ENCODE measurements around the gene LMF1. TPM values are rescaled to one million over a fixed set of nuclear protein-coding genes. Genes with fewer than 3 reads are reported as not detected.

The LMF1 gene
- polyA plus RNA-seq, 1 donor (not counting 4 experiments of a cell fraction or from before 2014, with no cell fraction given), result 3.1 TPM

DNA sequence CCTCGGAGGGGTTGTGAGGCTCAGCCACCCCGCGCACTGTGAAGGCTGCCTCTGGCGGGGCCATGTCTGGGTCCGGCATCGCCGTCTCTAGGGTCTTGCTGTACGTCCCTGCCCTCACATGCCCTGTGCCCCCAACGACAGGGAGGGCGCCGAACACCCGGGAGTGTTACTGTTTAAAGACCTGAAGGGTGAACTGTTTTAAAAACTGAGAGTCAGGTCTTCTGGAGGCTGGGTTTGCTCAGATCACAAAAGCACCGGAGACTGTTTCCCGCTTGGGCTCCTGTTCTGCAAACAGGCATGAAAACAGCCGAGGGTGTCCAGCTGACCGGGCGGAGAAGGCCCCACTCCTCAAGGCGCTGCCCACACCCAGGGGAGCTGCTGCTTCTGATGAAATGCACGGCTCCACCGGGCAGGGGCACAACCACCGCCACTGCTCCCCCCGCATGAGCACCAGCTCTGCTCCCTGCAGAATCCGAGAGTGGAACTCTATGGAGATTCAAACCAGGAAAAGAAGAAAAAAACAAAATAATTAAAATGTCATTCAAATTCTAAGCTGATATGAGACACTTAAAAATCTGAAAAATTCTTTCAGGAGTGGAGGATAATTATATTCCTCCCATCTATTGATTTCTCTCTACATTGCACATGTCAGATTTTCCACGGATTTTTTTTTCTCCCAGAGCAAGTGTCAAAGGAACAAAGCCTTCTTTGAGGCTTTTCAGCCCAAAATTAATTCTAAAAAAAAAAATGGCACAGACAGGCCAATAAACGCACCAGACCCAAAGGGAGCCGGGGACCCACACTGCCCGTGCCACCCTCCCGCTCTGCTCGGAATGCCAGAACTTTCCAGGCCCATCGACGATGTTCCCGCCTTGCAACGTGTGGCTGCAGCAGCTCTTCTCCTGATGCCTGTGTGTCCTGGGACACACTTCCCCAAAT, 74.3 kb downstream of the LMF1 start:
- no peak overlapping the region for H3K27ac ChIP-seq (ENCODE audit: control insufficient read depth, insufficient read depth, low read length)
- no peak overlapping the region for H2AFZ ChIP-seq (ENCODE audit: control insufficient read depth, low read length)
- H3K9me3 ChIP-seq (ENCODE audit: control insufficient read depth, low read depth, low read length), result no peaks in the 10 kb centered on the region
- DNase-seq (ENCODE audit: low read depth, low spot score), result no peak
- H3K79me2 ChIP-seq (ENCODE audit: control insufficient read depth, insufficient read depth, low read length), result no peaks in the 10 kb centered on the region
- no peaks in the 10 kb centered on the region for H3K27me3 ChIP-seq (ENCODE audit: control insufficient read depth, extremely low read depth, insufficient read depth, low read length)
- no peaks in the 10 kb centered on the region for H3K9me1 ChIP-seq (ENCODE audit: control insufficient read depth, extremely low read depth, insufficient read depth, low read length)
- no peak overlapping the region for H3K4me2 ChIP-seq (ENCODE audit: control insufficient read depth, extremely low read depth, insufficient read depth, low read depth, low read length)
- dilution Hi-C loops (cut with MboI; ENCODE audit: extremely low pct_ligation_motif_present, low sequenced_read_pairs), result no loop called here
- H4K20me1 ChIP-seq (ENCODE audit: control insufficient read depth, extremely low read depth, insufficient read depth, low read length), result no peaks in the 10 kb centered on the region
- no peak overlapping the region for H3K4me3 ChIP-seq (ENCODE audit: control insufficient read depth in 2 of 3, extremely low read depth in 1 of 3, insufficient read depth in 2 of 3, low read depth in 1 of 3, low read length in 3 of 3)
- no peak overlapping the region for H3K9ac ChIP-seq (ENCODE audit: control insufficient read depth, extremely low read depth, insufficient read depth, low read length)
- TF ChIP-seq CTCF (optimal IDR thresholded peaks at IDR 0.05 in 1 of 3, IDR thresholded peaks at IDR 0.05 in 1 of 3, conservative IDR thresholded peaks at IDR 0.05 in 1 of 3; ENCODE audit: extremely low read depth in 1 of 3, insufficient read depth in 2 of 3, low read length in 3 of 3) (no peak), EZH2 (IDR thresholded peaks at IDR 0.05; ENCODE audit: low read length) (no peak)
- no peak for FAIRE-seq
- no peaks in the 10 kb centered on the region for H3K4me1 ChIP-seq (ENCODE audit: control insufficient read depth, extremely low read depth, insufficient read depth, low read length)
- no peaks in the 10 kb centered on the region for H3K36me3 ChIP-seq (ENCODE audit: control insufficient read depth in 2 of 2, extremely low read depth in 1 of 2, insufficient read depth in 2 of 2, low read length in 2 of 2)

GRCh38 chr16:895371-895770, 75.4 kb downstream of the LMF1 start:
- no peak overlapping the region for H3K9ac ChIP-seq (ENCODE audit: control insufficient read depth, extremely low read depth, insufficient read depth, low read length)
- no peaks in the 10 kb centered on the region for H3K36me3 ChIP-seq (ENCODE audit: control insufficient read depth in 2 of 2, extremely low read depth in 1 of 2, insufficient read depth in 2 of 2, low read length in 2 of 2)
- no peaks in the 10 kb centered on the region for H3K9me3 ChIP-seq (ENCODE audit: control insufficient read depth, low read depth, low read length)
- H2AFZ ChIP-seq (ENCODE audit: control insufficient read depth, low read length), result no peak overlapping the region
- dilution Hi-C loops (cut with MboI; ENCODE audit: extremely low pct_ligation_motif_present, low sequenced_read_pairs), result no loop called here
- no peaks in the 10 kb centered on the region for H3K79me2 ChIP-seq (ENCODE audit: control insufficient read depth, insufficient read depth, low read length)
- TF ChIP-seq CTCF (optimal IDR thresholded peaks at IDR 0.05 in 1 of 3, IDR thresholded peaks at IDR 0.05 in 1 of 3, conservative IDR thresholded peaks at IDR 0.05 in 1 of 3; ENCODE audit: extremely low read depth in 1 of 3, insufficient read depth in 2 of 3, low read length in 3 of 3) (no peak), EZH2 (IDR thresholded peaks at IDR 0.05; ENCODE audit: low read length) (no peak)
- no peaks in the 10 kb centered on the region for H4K20me1 ChIP-seq (ENCODE audit: control insufficient read depth, extremely low read depth, insufficient read depth, low read length)
- DNase-seq (ENCODE audit: low read depth, low spot score) (no peak), FAIRE-seq (no peak)
- no peaks in the 10 kb centered on the region for H3K9me1 ChIP-seq (ENCODE audit: control insufficient read depth, extremely low read depth, insufficient read depth, low read length)
- H3K27me3 ChIP-seq (ENCODE audit: control insufficient read depth, extremely low read depth, insufficient read depth, low read length), result no peaks in the 10 kb centered on the region
- no peak overlapping the region for H3K4me3 ChIP-seq (ENCODE audit: control insufficient read depth in 2 of 3, extremely low read depth in 1 of 3, insufficient read depth in 2 of 3, low read depth in 1 of 3, low read length in 3 of 3)
- H3K4me2 ChIP-seq (ENCODE audit: control insufficient read depth, extremely low read depth, insufficient read depth, low read depth, low read length), result no peak overlapping the region
- H3K27ac ChIP-seq (ENCODE audit: control insufficient read depth, insufficient read depth, low read length), result no peak overlapping the region
- no peaks in the 10 kb centered on the region for H3K4me1 ChIP-seq (ENCODE audit: control insufficient read depth, extremely low read depth, insufficient read depth, low read length)

Data from keratinocyte (primary cell).